Breast epithelium (tissue), 4 donors: ENCODE measurements around the gene SPTA1. TPM values are rescaled to one million over a fixed set of nuclear protein-coding genes. Genes with fewer than 3 reads are reported as not detected.

Experiments
- DNase-seq, 2 donors: peaks; one replicate each; pipeline ENCODE4 v3.0.0-alpha.2; 2019; ENCODE audit warnings: low spot score in 2 of 2
- H3K27ac ChIP-seq, 2 donors: fragments of 200-600 bp; sonication (generic) in 1 of 2; one replicate each; pipeline ENCODE4 v1.5.1; 2016 to 2019; ENCODE audit warnings: mild to moderate bottlenecking in 1 of 2
- H3K27me3 ChIP-seq, 2 donors: fragments of 200-600 bp; sonication (generic) in 1 of 2; one replicate each; pipeline versions ENCODE4 v1.5.1 to v1.6.0; 2017 to 2019; ENCODE audit warnings: control low read depth in 1 of 2, mild to moderate bottlenecking in 1 of 2
- H3K36me3 ChIP-seq: fragments of 200-600 bp; one replicate; pipeline ENCODE4 v1.5.1; 2019
- H3K4me1 ChIP-seq, 2 donors: fragments of 200-600 bp; sonication (generic); one replicate each; pipeline ENCODE4 v1.5.1; 2016 to 2019; ENCODE audit warnings: control low read depth in 1 of 2
- H3K4me3 ChIP-seq, 3 donors: fragments of 200-600 bp; sonication (generic); 1 replicate in 2 of 3; 2 replicates in 1 of 3; pipeline ENCODE4 v1.5.1; 2016 to 2019; ENCODE audit warnings: mild to moderate bottlenecking in 3 of 3, moderate library complexity in 2 of 3
- H3K9me3 ChIP-seq, 2 donors: fragments of 200-600 bp; sonication (generic) in 1 of 2; one replicate each; pipeline ENCODE4 v1.5.1; 2016 to 2019; ENCODE audit warnings: control low read depth in 1 of 2
- POLR2A ChIP-seq: fragments of 450-650 bp; IDR thresholded peaks from one replicate; pipeline ENCODE4 v1.6.1; 2016; ENCODE audit warnings: antibody characterized with exemption, mild to moderate bottlenecking, moderate library complexity
- POLR2AphosphoS5 ChIP-seq, 3 donors: sonication (generic); formaldehyde crosslinking; IDR thresholded peaks; one replicate each; pipeline ENCODE4 v1.6.1; 2017; ENCODE audit warnings: antibody characterized with exemption in 3 of 3
- intact Hi-C: fragments of 100-400 bp; cut with DNase I; formaldehyde crosslinking; loops from one replicate; pipeline ENCODE4 v1.15.1; 2023; ENCODE audit warnings: low total_unique reads
- total RNA-seq, 3 donors: library from RNA; depleted of rRNA; stranded (reverse); fragments of >200 nt; gene quantifications; one replicate each; pipeline ENCODE4 v1.1.0, GENCODE V29; 2016
- TF ChIP-seq, protein P1 (sequence below), 3 donors: fragments of 450-650 bp; IDR thresholded peaks; one replicate each; pipeline ENCODE4 v1.5.1; 2016 to 2017; ENCODE audit warnings: antibody characterized with exemption in 3 of 3, mild to moderate bottlenecking in 3 of 3, moderate library complexity in 3 of 3

The SPTA1 gene
- total RNA-seq, 3 donors from 2014 or later, result under 0.01 to 0.33 (median 0.15) TPM

DNA sequence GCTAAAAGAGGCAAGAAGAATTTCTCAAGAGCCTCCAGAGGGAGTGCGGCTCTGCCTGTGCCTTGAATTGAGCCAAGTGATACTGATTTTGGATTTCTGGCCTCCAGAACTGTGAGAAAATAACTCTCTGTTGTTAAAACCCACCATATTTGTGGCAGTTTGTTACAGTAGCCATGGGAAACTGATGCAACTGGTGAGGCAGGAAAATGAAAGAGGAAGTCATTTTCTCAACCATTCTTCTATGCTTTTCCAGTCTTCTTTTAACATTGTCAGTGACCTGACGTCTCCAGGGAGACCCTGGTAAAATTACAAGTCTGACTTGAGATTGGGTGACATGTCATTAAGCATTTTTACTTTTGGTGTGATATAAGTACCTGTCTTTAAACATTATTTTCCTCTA, 121.9 kb downstream of the SPTA1 start:
- H3K27ac ChIP-seq, result no peak overlapping the region
- H3K4me1 ChIP-seq, result no peaks in the 10 kb centered on the region
- no peaks in the 10 kb centered on the region for H3K36me3 ChIP-seq
- H3K4me3 ChIP-seq, result no peak overlapping the region
- intact Hi-C loops, result no loop called here
- no peaks in the 10 kb centered on the region for H3K9me3 ChIP-seq
- TF ChIP-seq, protein P1, sequence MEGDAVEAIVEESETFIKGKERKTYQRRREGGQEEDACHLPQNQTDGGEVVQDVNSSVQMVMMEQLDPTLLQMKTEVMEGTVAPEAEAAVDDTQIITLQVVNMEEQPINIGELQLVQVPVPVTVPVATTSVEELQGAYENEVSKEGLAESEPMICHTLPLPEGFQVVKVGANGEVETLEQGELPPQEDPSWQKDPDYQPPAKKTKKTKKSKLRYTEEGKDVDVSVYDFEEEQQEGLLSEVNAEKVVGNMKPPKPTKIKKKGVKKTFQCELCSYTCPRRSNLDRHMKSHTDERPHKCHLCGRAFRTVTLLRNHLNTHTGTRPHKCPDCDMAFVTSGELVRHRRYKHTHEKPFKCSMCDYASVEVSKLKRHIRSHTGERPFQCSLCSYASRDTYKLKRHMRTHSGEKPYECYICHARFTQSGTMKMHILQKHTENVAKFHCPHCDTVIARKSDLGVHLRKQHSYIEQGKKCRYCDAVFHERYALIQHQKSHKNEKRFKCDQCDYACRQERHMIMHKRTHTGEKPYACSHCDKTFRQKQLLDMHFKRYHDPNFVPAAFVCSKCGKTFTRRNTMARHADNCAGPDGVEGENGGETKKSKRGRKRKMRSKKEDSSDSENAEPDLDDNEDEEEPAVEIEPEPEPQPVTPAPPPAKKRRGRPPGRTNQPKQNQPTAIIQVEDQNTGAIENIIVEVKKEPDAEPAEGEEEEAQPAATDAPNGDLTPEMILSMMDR (IDR thresholded peaks at IDR 0.05), result no peak
- TF ChIP-seq POLR2A, result no peak
- no peak for TF ChIP-seq POLR2AphosphoS5 (IDR thresholded peaks at IDR 0.05)
- H3K27me3 ChIP-seq, result no peaks in the 10 kb centered on the region
- no peak for DNase-seq

DNA sequence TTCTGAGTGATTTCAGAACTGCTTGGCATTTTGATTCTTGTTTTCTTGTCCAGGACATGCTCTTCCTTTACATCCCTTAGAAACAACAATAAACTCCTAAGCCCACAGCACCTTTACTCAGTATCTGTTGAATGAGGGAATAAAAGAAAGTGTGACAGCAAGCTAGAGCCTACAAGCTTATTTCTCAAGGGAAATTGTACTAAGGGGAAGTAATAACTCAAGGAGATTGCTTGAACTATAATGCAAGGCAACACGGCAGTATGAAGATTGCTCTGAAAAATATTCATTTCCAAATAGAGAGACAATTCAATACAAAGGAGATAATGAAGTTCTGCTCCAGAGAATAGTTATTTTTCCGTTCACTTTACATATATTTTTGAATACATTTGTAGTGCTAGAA, 122.7 kb downstream of the SPTA1 start:
- Histone ChIP-seq H3K27me3 (no peaks in the 10 kb centered on the region), H3K36me3 (no peaks in the 10 kb centered on the region), H3K27ac (no peak overlapping the region), H3K9me3 (no peaks in the 10 kb centered on the region), H3K4me1 (no peaks in the 10 kb centered on the region), H3K4me3 (no peak overlapping the region)
- TF ChIP-seq POLR2A (no peak), POLR2AphosphoS5 (IDR thresholded peaks at IDR 0.05) (no peak)
- TF ChIP-seq, protein P1 (IDR thresholded peaks at IDR 0.05), result no peak
- DNase-seq, result no peak
- intact Hi-C loops, result no loop called here

Other genes with a start within 250 kb of the SPTA1 start
- not detected for gene OR10K1, start 224.9 kb downstream of the SPTA1 start, total RNA-seq
- gene OR10R2, start 214.5 kb downstream of the SPTA1 start, total RNA-seq, result not detected
- gene OR6Y1, start 132.3 kb downstream of the SPTA1 start, total RNA-seq, result not detected
- gene OR6P1, start 116.1 kb downstream of the SPTA1 start, total RNA-seq, result not detected
- not detected for gene OR10X1, start 106.8 kb downstream of the SPTA1 start, total RNA-seq
- not detected for gene OR10Z1, start 81.4 kb downstream of the SPTA1 start, total RNA-seq
- not detected for gene OR6K2, start 13.9 kb upstream of the SPTA1 start, total RNA-seq
- gene OR6K3, start 34.0 kb upstream of the SPTA1 start, total RNA-seq, result not detected
- gene OR6K6, start 68.0 kb upstream of the SPTA1 start, total RNA-seq, result not detected
- not detected for gene OR6N1, start 85.5 kb upstream of the SPTA1 start, total RNA-seq
- not detected for gene OR6N2, start 94.5 kb upstream of the SPTA1 start, total RNA-seq
- gene MNDA, start 144.6 kb upstream of the SPTA1 start, total RNA-seq, result 1 to 10 TPM; 4.6 to 6.9 (median 5.3) TPM
- 1 to 10 TPM; 2.5 to 2.9 (median 2.6) TPM for gene PYHIN1, start 244.8 kb upstream of the SPTA1 start, total RNA-seq